Trophoblast cell (in vitro differentiated cells and primary cell): ENCODE measurements around the gene EXOC4.
"Not testable (repeated sequence)": the region's sequence is repeated elsewhere in the genome, so short reads cannot be mapped to it uniquely, and the experiment has no call there.

Experiments used
- DNase-seq, 2 donors: peaks; one replicate each; pipeline ENCODE4 v3.0.0-alpha.2; 2016
- H2AFZ ChIP-seq: 2 replicates; pipeline ENCODE4 v1.6.1; 2013; ENCODE audit warnings: low read length, moderate library complexity, mild to moderate bottlenecking; ENCODE audit not compliant: insufficient read depth, poor library complexity
- H2AK5ac ChIP-seq: 2 replicates; pipeline ENCODE4 v1.6.1; 2013; ENCODE audit warnings: mild to moderate bottlenecking, low read length
- H2BK120ac ChIP-seq: 2 replicates; pipeline ENCODE4 v1.6.1; 2013; ENCODE audit warnings: low read length, mild to moderate bottlenecking, moderate library complexity; ENCODE audit not compliant: insufficient read depth, poor library complexity
- H2BK12ac ChIP-seq: 2 replicates; pipeline ENCODE4 v1.6.1; 2013; ENCODE audit warnings: mild to moderate bottlenecking, low read length, moderate library complexity
- H2BK5ac ChIP-seq: 2 replicates; pipeline ENCODE4 v1.6.1; 2013; ENCODE audit warnings: low read length, low read depth, moderate library complexity, mild to moderate bottlenecking; ENCODE audit not compliant: poor library complexity
- H3K14ac ChIP-seq: 2 replicates; pipeline ENCODE4 v1.6.1; 2013; ENCODE audit warnings: mild to moderate bottlenecking, low read length
- H3K18ac ChIP-seq: 2 replicates; pipeline ENCODE4 v1.6.1; 2013; ENCODE audit warnings: mild to moderate bottlenecking, low read length
- H3K23ac ChIP-seq: 2 replicates; pipeline ENCODE4 v1.6.1; 2013; ENCODE audit warnings: low read length
- H3K27ac ChIP-seq: 2 replicates; pipeline ENCODE4 v1.5.1; 2013; ENCODE audit warnings: low read depth, mild to moderate bottlenecking, inconsistent platforms, low read length, moderate library complexity
- H3K27me3 ChIP-seq: 2 replicates; pipeline ENCODE4 v1.6.1; 2013; ENCODE audit warnings: inconsistent platforms, mild to moderate bottlenecking, low read length, moderate library complexity; ENCODE audit not compliant: insufficient read depth
- H3K36me3 ChIP-seq, 2 experiments: 1 replicate in 1 of 2; 2 replicates in 1 of 2; pipeline ENCODE4 v1.6.1; 2013; ENCODE audit warnings: low read length in 2 of 2, mild to moderate bottlenecking in 2 of 2, moderate library complexity in 1 of 2; ENCODE audit not compliant: insufficient read depth in 2 of 2, control insufficient read depth in 1 of 2
- H3K4ac ChIP-seq: 2 replicates; pipeline ENCODE4 v1.6.1; 2013; ENCODE audit warnings: low read depth, mild to moderate bottlenecking, low read length, moderate library complexity
- H3K4me1 ChIP-seq, 2 experiments: 1 replicate in 1 of 2; 2 replicates in 1 of 2; pipeline ENCODE4 v1.6.1; 2013; ENCODE audit warnings: low read length in 2 of 2, mild to moderate bottlenecking in 2 of 2, moderate library complexity in 1 of 2; ENCODE audit not compliant: insufficient read depth in 2 of 2, control insufficient read depth in 1 of 2
- H3K4me2 ChIP-seq: 2 replicates; pipeline ENCODE4 v1.6.1; 2013; ENCODE audit warnings: inconsistent platforms, mild to moderate bottlenecking, low read length, moderate library complexity
- H3K4me3 ChIP-seq: 2 replicates; pipeline ENCODE4 v1.5.1; 2013; ENCODE audit warnings: mild to moderate bottlenecking, low read depth, low read length, inconsistent platforms
- H3K79me1 ChIP-seq: one replicate; pipeline ENCODE4 v1.6.1; 2013; ENCODE audit warnings: low read length
- H3K79me2 ChIP-seq: 2 replicates; pipeline ENCODE4 v1.6.1; 2013; ENCODE audit warnings: low read length, mild to moderate bottlenecking; ENCODE audit not compliant: control insufficient read depth, insufficient read depth, poor library complexity
- H3K9ac ChIP-seq: 2 replicates; pipeline ENCODE4 v1.6.1; 2013; ENCODE audit warnings: mild to moderate bottlenecking, low read length
- H3K9me3 ChIP-seq: 2 replicates; pipeline ENCODE4 v1.6.1; 2013; ENCODE audit warnings: low read depth, mild to moderate bottlenecking, control low read depth, inconsistent platforms, low read length; ENCODE audit not compliant: insufficient read depth
- H4K12ac ChIP-seq: 2 replicates; pipeline ENCODE4 v1.6.1; 2013; ENCODE audit warnings: low read depth, mild to moderate bottlenecking, low read length, moderate library complexity
- H4K8ac ChIP-seq: 2 replicates; pipeline ENCODE4 v1.6.1; 2013; ENCODE audit warnings: low read depth, mild to moderate bottlenecking, low read length, moderate library complexity
- H4K91ac ChIP-seq: one replicate; pipeline ENCODE4 v1.6.1; 2013; ENCODE audit warnings: low read depth, mild to moderate bottlenecking, low read length, moderate library complexity
- WGBS: extraction: QIAGEN DNeasy Blood & Tissue Kit; methylation state at CpG from one replicate; pipeline ENCODE4 v1.1.7; 2013; ENCODE audit warnings: missing lambda C conversion rate; ENCODE audit not compliant: insufficient read length, insufficient coverage; ENCODE audit errors: extremely low coverage; 5-methylcytosine and 5-hydroxymethylcytosine counted together

The EXOC4 gene

DNA sequence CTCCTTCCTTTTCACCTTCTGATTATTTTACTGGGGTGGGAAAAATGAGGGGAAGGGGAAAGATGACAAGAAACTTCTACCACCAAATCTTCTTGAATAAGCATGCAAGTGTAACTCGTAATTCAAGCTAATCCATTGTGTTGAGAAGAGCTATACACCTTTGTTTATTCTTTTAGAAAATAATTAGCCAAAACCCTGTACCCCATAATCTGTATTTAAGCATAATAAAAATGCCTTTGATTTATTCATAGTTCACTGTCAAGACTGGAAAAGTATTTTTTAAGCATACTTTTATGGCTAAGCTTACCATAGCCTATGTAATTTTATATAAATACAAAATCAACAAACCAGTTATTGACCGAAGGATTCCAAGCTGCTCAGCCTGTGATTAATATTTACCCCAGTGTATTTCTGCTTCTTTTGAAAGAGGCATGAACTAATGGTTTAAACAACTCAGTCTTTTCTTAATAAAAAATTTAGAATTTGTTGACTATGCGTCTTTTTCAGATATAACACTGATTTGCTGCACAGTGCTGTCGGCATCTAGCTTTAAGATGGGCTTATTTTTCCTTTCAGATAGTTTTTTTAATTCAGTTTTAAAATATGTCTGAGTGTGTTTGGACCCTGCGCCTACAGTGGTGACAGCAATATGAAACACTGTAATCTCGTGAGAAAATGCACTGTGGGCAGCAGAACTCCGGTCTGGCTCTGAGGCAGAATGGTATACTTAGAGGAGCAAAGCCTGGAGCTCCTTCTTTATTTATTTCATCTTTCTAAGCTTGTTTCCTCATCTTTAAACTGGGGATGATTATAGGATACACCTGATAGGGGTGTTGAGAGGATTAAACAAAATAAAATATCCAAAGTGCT lies 635.4 kb downstream of the EXOC4 start:
- Histone ChIP-seq H3K4me3 (no peak overlapping the region), H3K79me1 (no peaks in the 10 kb centered on the region), H3K27me3 (no peaks in the 10 kb centered on the region), H2AFZ (no peak overlapping the region), H3K4me1 (no peaks in the 10 kb centered on the region), H2AK5ac (no peak overlapping the region), H4K8ac (no peak overlapping the region), H3K36me3 (no peaks in the 10 kb centered on the region), H3K27ac (no peak overlapping the region), H3K4ac (no peak overlapping the region), H2BK120ac (no peak overlapping the region), H4K91ac (no peak overlapping the region), H3K79me2 (no peaks in the 10 kb centered on the region), H4K12ac (no peak overlapping the region), H3K18ac (no peak overlapping the region), H3K14ac (no peak overlapping the region), H3K9ac (no peak overlapping the region), H2BK5ac (no peak overlapping the region), H2BK12ac (no peak overlapping the region), H3K23ac (no peak overlapping the region), H3K9me3 (no peaks in the 10 kb centered on the region), H3K4me2 (no peak overlapping the region)
- DNase-seq: no peak
- no CpG with 5 or more reads among the region's 7 CpGs for WGBS

DNA sequence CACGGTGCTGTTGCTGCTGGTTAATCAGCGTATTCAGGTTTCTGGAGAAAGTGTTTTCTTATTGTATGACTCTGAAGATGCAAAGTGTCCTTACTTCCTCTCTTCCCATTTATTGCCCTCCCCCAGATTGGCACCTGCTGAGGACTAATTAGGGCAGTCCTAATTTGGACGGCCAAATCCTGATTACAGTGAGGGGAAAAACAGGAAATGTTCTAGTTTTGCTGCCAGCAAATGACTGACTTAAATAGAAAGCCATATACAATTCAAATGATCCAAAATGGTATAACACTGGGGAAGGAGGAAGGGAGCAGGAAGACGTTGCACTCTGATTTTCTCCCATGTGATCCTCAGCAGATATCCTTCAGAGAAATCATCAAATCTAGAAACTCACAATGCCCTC lies 651.9 kb downstream of the EXOC4 start:
- no peak overlapping the region for H3K18ac ChIP-seq
- H3K79me1 ChIP-seq: no peaks in the 10 kb centered on the region
- H4K12ac ChIP-seq: no peak overlapping the region
- DNase-seq: no peak
- H2AFZ ChIP-seq: no peak overlapping the region
- H3K23ac ChIP-seq: no peak overlapping the region
- no peaks in the 10 kb centered on the region for H3K27me3 ChIP-seq
- H3K9ac ChIP-seq: no peak overlapping the region
- no peak overlapping the region for H3K4me3 ChIP-seq
- H3K14ac ChIP-seq: no peak overlapping the region
- H2BK5ac ChIP-seq: no peak overlapping the region
- no peak overlapping the region for H2BK120ac ChIP-seq
- no peak overlapping the region for H3K27ac ChIP-seq
- no peak overlapping the region for H4K91ac ChIP-seq
- no CpG with 5 or more reads among the region's 4 CpGs for WGBS
- H3K4me2 ChIP-seq: no peak overlapping the region
- no peaks in the 10 kb centered on the region for H3K36me3 ChIP-seq
- no peak overlapping the region for H2AK5ac ChIP-seq
- no peak overlapping the region for H2BK12ac ChIP-seq
- no peaks in the 10 kb centered on the region for H3K9me3 ChIP-seq
- no peaks in the 10 kb centered on the region for H3K4me1 ChIP-seq
- H3K4ac ChIP-seq: no peak overlapping the region
- H4K8ac ChIP-seq: no peak overlapping the region
- H3K79me2 ChIP-seq: no peaks in the 10 kb centered on the region

DNA sequence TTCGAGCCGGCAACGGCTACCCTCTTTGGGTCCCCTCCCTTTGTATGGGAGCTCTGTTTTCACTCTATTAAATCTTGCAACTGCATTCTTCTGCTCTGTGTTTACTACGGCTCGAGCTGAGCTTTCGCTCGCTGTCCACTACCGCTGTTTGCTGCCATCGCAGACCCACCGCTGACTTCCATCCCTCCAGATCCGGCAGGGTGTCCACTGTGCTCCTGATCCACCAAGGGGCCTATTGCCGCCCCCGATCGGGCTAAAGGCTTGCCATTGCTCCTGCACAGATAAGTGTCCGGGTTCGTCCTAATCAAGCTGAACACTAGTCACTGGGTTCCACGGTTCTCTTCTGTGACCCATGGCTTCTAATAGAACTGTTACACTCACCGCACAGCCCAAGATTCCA lies 653.7 kb downstream of the EXOC4 start:
- H3K79me2 ChIP-seq, H3K9ac ChIP-seq, H4K8ac ChIP-seq, H2AFZ ChIP-seq, H3K4me1 ChIP-seq, H4K91ac ChIP-seq, H2BK5ac ChIP-seq, H3K9me3 ChIP-seq, H4K12ac ChIP-seq, H3K4me2 ChIP-seq, H3K79me1 ChIP-seq, H2AK5ac ChIP-seq, H3K27me3 ChIP-seq, H3K23ac ChIP-seq, H3K4me3 ChIP-seq, H3K36me3 ChIP-seq, H3K27ac ChIP-seq, H2BK120ac ChIP-seq, H3K14ac ChIP-seq, H3K18ac ChIP-seq, H3K4ac ChIP-seq, H2BK12ac ChIP-seq, DNase-seq: not testable (repeated sequence)
- WGBS: no CpG with 5 or more reads among the region's 18 CpGs

GRCh38 chr7:133910761-133911160 lies 657.9 kb downstream of the EXOC4 start:
- Histone ChIP-seq H3K27ac (no peak overlapping the region), H2AFZ (no peak overlapping the region)
- WGBS: no CpG with 5 or more reads among the region's 4 CpGs

More at GRCh38 chr7:133910761-133911160, 657.9 kb downstream of the EXOC4 start:
- Histone ChIP-seq H3K18ac (no peak overlapping the region), H2AK5ac (no peak overlapping the region), H3K4me3 (no peak overlapping the region), H4K8ac (no peak overlapping the region), H3K4me2 (no peak overlapping the region), H2BK12ac (no peak overlapping the region), H3K27me3 (no peaks in the 10 kb centered on the region), H3K79me2 (no peaks in the 10 kb centered on the region), H3K14ac (no peak overlapping the region), H3K23ac (no peak overlapping the region), H3K36me3 (no peaks in the 10 kb centered on the region), H2BK120ac (no peak overlapping the region), H3K79me1 (no peaks in the 10 kb centered on the region), H2BK5ac (no peak overlapping the region), H3K9me3 (no peaks in the 10 kb centered on the region), H3K4ac (no peak overlapping the region), H3K9ac (no peak overlapping the region), H4K12ac (no peak overlapping the region), H4K91ac (no peak overlapping the region), H3K4me1 (no peaks in the 10 kb centered on the region)
- no peak for DNase-seq
